Measurements from ENCODE around the gene GRIK3. TPM values are rescaled to one million over a fixed set of nuclear protein-coding genes. Genes with fewer than 3 reads are reported as not detected.

Gene GRIK3
- total and polyA plus RNA-seq, 2 experiments from 2014 or later, result 0.31 to 2.9 TPM

DNA sequence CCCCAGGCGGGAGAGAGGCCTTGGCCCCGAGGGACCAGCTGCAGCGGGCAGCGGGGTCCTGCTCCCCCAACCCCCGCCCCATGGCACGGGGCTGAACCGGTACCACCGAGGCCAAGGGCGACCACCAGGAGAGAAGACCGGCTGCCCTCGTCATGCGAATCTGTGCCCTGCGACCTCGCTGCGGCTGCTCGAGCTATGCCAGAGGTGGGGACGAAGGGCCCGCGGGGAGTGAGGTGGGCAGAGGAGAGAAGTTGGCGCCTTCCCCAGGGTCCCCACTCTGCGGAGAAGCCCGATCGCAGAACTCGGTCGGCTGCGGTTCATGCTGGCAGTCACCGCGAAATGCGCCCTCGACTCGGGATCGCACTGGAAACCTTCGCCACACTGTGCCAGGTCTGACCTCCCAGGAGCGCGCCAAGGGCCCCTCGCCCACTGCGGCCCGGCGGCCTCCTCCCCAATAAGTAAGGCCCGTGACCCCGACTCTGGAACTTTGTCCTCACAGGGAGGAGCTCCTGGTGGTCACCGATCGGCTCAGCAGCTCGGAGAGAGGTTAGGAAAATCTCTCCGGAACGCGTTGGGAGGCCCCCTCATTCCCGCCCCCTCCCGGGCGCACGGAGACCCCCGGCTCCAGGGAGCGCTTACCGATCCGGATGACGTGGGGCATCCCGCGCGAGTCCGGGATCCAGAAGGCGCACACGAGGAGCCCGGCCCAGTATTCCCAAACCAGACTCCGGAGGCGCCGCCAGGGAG, 787 bp downstream of the GRIK3 start:
- no peaks in the 10 kb centered on the region; the same call in 1 of the 2 replicates for H3K36me3 ChIP-seq (ENCODE audit: insufficient read depth)
- H3K27me3 ChIP-seq (ENCODE audit: insufficient read depth), result peaks cover 83% of the 10 kb centered on the region
- no peaks in the 10 kb centered on the region for H3K36me3 Mint-ChIP-seq (ENCODE audit: low read depth)
- no peak overlapping the region for H3K27ac Mint-ChIP-seq
- H3K9me3 Mint-ChIP-seq, result no peaks in the 10 kb centered on the region; the same call in 2 of the 3 replicates
- peaks cover 50% of the 10 kb centered on the region for H3K4me1 ChIP-seq (ENCODE audit: insufficient read depth)
- peaks cover 54% of the 10 kb centered on the region for H3K4me1 Mint-ChIP-seq
- TF ChIP-seq EZH2phosphoT487 (IDR thresholded peaks at IDR 0.05; ENCODE audit: unreplicated experiment) (peak; percentile 68), CREB1 (CRISPR knock-in tag; IDR thresholded peaks at IDR 0.05; ENCODE audit: low read depth) (no peak), EZH2 (IDR thresholded peaks at IDR 0.05; ENCODE audit: low read depth, unreplicated experiment) (peak; percentile 67)
- no peaks in the 10 kb centered on the region for H3K79me2 ChIP-seq (replicated peaks; ENCODE audit: insufficient read depth)
- peaks cover 64% of the 10 kb centered on the region for H3K27me3 Mint-ChIP-seq (ENCODE audit: insufficient read depth, low read depth, poor library complexity)
- peaks cover 13% of the 10 kb centered on the region; the same call in 1 of the 2 replicates for H3F3A ChIP-seq (replicated peaks; ENCODE audit: low read depth)
- no peak for DNase-seq (ENCODE audit: low spot score)
- H3K9me2 ChIP-seq (ENCODE audit: insufficient read depth), result no peaks in the 10 kb centered on the region
- peak overlapping the region; percentile 88 for H3K4me2 ChIP-seq
- H3K4me3 Mint-ChIP-seq, result peak overlapping the region; percentile 71
- ATAC-seq, result no peak
- H3K4me3 ChIP-seq, result peak overlapping the region; percentile 63
- peak overlapping the region; percentile 76 for H2AFZ ChIP-seq
- H4K20me1 ChIP-seq (replicated peaks; ENCODE audit: insufficient read depth), result peaks cover 8% of the 10 kb centered on the region; the same call in 1 of the 2 replicates
- H3K27ac ChIP-seq (ENCODE audit: low read depth), result no peak overlapping the region

GRCh38 chr1:37032660-37033354, 1.5 kb downstream of the GRIK3 start:
- H3K9me3 Mint-ChIP-seq, result no peaks in the 10 kb centered on the region; the same call in 2 of the 3 replicates
- peaks cover 43% of the 10 kb centered on the region for H3K4me1 ChIP-seq (ENCODE audit: insufficient read depth)
- peak overlapping the region; percentile 63 for H3K4me3 ChIP-seq
- no peaks in the 10 kb centered on the region; the same call in 1 of the 2 replicates for H3K36me3 ChIP-seq (ENCODE audit: insufficient read depth)
- no peak overlapping the region for H3K27ac Mint-ChIP-seq
- H3K27me3 Mint-ChIP-seq (ENCODE audit: insufficient read depth, low read depth, poor library complexity), result peaks cover 64% of the 10 kb centered on the region
- peak; percentile 75 for DNase-seq (ENCODE audit: low spot score)
- H2AFZ ChIP-seq, result peak overlapping the region; percentile 76; the same call in 1 of the 2 replicates
- H3K4me1 Mint-ChIP-seq, result peaks cover 49% of the 10 kb centered on the region
- no peaks in the 10 kb centered on the region for H3K36me3 Mint-ChIP-seq (ENCODE audit: low read depth)
- no peaks in the 10 kb centered on the region for H3K9me2 ChIP-seq (ENCODE audit: insufficient read depth)
- H3K79me2 ChIP-seq (replicated peaks; ENCODE audit: insufficient read depth), result no peaks in the 10 kb centered on the region
- H3K4me3 Mint-ChIP-seq, result peak overlapping the region; percentile 73
- H3K27ac ChIP-seq (ENCODE audit: low read depth), result no peak overlapping the region
- ATAC-seq, result peak; percentile 39
- H3K4me2 ChIP-seq, result peak overlapping the region; percentile 88
- H4K20me1 ChIP-seq (replicated peaks; ENCODE audit: insufficient read depth), result peaks cover 8% of the 10 kb centered on the region; the same call in 1 of the 2 replicates
- peaks cover 13% of the 10 kb centered on the region; the same call in 1 of the 2 replicates for H3F3A ChIP-seq (replicated peaks; ENCODE audit: low read depth)
- H3K27me3 ChIP-seq (ENCODE audit: insufficient read depth), result peaks cover 80% of the 10 kb centered on the region
- TF ChIP-seq ZNF331 (CRISPR knock-in tag; IDR thresholded peaks at IDR 0.05; ENCODE audit: low read depth), result no peak
- peak; percentile 64 for TF ChIP-seq EZH2 (IDR thresholded peaks at IDR 0.05; ENCODE audit: low read depth, unreplicated experiment)
- TF ChIP-seq CTCF (conservative IDR thresholded peaks at IDR 0.05; ENCODE audit: low read depth in 2 of 2), result no peak
- TF ChIP-seq ZNF462 (CRISPR knock-in tag; IDR thresholded peaks at IDR 0.05), result no peak
- no peak for TF ChIP-seq STAT1 (IDR thresholded peaks at IDR 0.05; ENCODE audit: unreplicated experiment)
